Liver (tissue), 3 donors: ENCODE data around the gene STK25.

Experiments used
- CTCF ChIP-seq: fragments of 150-350 bp; IDR thresholded peaks from 2 replicates; pipeline ENCODE4 v1.5.1; 2017; ENCODE audit warnings: improper control_type of control experiment, low read depth, low read length; ENCODE audit not compliant: missing input control
- HNF4A ChIP-seq, 2 donors: conservative IDR thresholded peaks; 2 replicates each; pipeline ENCODE4 v1.6.1; 2016; ENCODE audit warnings: antibody characterized with exemption in 2 of 2, mild to moderate bottlenecking in 2 of 2
- JUND ChIP-seq, 2 donors: IDR thresholded peaks; 2 replicates each; pipeline ENCODE4 v1.6.1; 2016; ENCODE audit warnings: antibody characterized with exemption in 2 of 2
- SP1 ChIP-seq: IDR thresholded peaks from 2 replicates; pipeline ENCODE4 v1.6.1; 2018; ENCODE audit warnings: antibody characterized with exemption, mild to moderate bottlenecking
- TAF1 ChIP-seq: conservative IDR thresholded peaks from 2 replicates; pipeline ENCODE4 v1.6.1; 2016; ENCODE audit warnings: antibody characterized with exemption, mild to moderate bottlenecking
- YY1 ChIP-seq: IDR thresholded peaks from 2 replicates; pipeline ENCODE4 v1.6.1; 2016; ENCODE audit warnings: antibody characterized with exemption, mild to moderate bottlenecking
- TF ChIP-seq, protein P1 (sequence below): IDR thresholded peaks from 2 replicates; pipeline ENCODE4 v1.6.1; 2016; ENCODE audit warnings: antibody characterized with exemption, mild to moderate bottlenecking
- donor health status: healthy.
- donor health status: healthy.

- TF ChIP-seq CTCF (no peak), YY1 (no peak), HNF4A (conservative IDR thresholded peaks at IDR 0.05) (no peak), SP1 (no peak), JUND (IDR thresholded peaks at IDR 0.05) (no peak), TAF1 (no peak)
- TF ChIP-seq, protein P1, sequence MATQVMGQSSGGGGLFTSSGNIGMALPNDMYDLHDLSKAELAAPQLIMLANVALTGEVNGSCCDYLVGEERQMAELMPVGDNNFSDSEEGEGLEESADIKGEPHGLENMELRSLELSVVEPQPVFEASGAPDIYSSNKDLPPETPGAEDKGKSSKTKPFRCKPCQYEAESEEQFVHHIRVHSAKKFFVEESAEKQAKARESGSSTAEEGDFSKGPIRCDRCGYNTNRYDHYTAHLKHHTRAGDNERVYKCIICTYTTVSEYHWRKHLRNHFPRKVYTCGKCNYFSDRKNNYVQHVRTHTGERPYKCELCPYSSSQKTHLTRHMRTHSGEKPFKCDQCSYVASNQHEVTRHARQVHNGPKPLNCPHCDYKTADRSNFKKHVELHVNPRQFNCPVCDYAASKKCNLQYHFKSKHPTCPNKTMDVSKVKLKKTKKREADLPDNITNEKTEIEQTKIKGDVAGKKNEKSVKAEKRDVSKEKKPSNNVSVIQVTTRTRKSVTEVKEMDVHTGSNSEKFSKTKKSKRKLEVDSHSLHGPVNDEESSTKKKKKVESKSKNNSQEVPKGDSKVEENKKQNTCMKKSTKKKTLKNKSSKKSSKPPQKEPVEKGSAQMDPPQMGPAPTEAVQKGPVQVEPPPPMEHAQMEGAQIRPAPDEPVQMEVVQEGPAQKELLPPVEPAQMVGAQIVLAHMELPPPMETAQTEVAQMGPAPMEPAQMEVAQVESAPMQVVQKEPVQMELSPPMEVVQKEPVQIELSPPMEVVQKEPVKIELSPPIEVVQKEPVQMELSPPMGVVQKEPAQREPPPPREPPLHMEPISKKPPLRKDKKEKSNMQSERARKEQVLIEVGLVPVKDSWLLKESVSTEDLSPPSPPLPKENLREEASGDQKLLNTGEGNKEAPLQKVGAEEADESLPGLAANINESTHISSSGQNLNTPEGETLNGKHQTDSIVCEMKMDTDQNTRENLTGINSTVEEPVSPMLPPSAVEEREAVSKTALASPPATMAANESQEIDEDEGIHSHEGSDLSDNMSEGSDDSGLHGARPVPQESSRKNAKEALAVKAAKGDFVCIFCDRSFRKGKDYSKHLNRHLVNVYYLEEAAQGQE, result no peak
Observed at GRCh38 chr2:241519669-241520068, 11.3 kb upstream of the STK25 start.
